ENCODE measurements around the gene PLEKHA3. TPM values are rescaled to one million over a fixed set of nuclear protein-coding genes. Genes with fewer than 3 reads are reported as not detected.

The PLEKHA3 gene
- total and polyA plus RNA-seq, 9 of the 15 experiments (the other 6 are each of a cell fraction or from before 2014, with no cell fraction given): 2.3 to 23.4 (median 10.5) TPM

DNA sequence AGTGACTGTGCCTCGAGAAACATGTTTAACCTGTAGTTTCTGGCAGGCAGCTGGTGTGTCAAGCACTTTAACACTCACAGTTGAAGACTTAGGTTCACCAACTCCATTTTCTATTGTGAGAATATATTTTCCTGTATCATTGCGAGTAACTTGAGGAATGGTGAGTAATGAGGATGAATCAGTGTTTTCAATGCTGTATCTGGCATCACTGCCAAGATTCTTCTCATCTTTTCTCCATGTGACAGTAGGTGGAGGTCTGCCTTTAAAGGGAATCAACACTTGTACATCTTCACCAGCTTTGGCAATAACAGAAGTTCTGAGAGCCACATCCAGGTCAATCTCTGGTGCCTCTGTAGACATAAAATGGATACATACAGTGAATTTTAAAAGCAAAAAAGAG, 72.8 kb downstream of the PLEKHA3 start:
- H2AFZ ChIP-seq (ENCODE audit: low read depth, low read length): no peak overlapping the region
- BruUV-seq (replicated peaks): no TSS peak
- ATAC-seq (no peak), FAIRE-seq (no peak), DNase-seq (ENCODE audit: extremely low read depth in 1 of 4, low spot score in 3 of 4) (no peak)
- H3K9me3 ChIP-seq (replicated peaks; ENCODE audit: control insufficient read depth, insufficient read depth, low read depth, low read length): no peaks in the 10 kb centered on the region
- ChIA-PET CTCF (ENCODE audit: low intra/inter-chr PET ratio) (no interaction called here), POLR2A (no interaction called here)
- intact Hi-C loops (cut with micrococcal nuclease): no loop called here
- no peaks in the 10 kb centered on the region for H3K9me1 ChIP-seq (ENCODE audit: control insufficient read depth, insufficient read depth, low read length)
- peaks cover 14% of the 10 kb centered on the region; the same call in 2 of the 3 replicates for H3K36me3 ChIP-seq (ENCODE audit: control insufficient read depth, insufficient read depth, low read length)
- in situ Hi-C loops (cut with MboI): no loop called here
- 66% methylated on average over 2 of the region's 2 CpGs for WGBS (ENCODE audit: insufficient coverage, low coverage, missing lambda C conversion rate)
- no peak overlapping the region for H3K4me3 ChIP-seq
- H4K20me1 ChIP-seq (replicated peaks; ENCODE audit: control insufficient read depth, insufficient read depth, low read length): no peaks in the 10 kb centered on the region
- H3K4me2 ChIP-seq (ENCODE audit: insufficient read depth, low read length): no peak overlapping the region
- H3K9ac ChIP-seq (ENCODE audit: insufficient read depth in 1 of 2, low read depth in 2 of 2, low read length in 2 of 2): no peak overlapping the region
- TF ChIP-seq PHF8 (IDR thresholded peaks at IDR 0.05; ENCODE audit: borderline replicate concordance, low read length) (no peak), ZNF316 (IDR thresholded peaks at IDR 0.05) (no peak), MEIS2 (IDR thresholded peaks at IDR 0.05; ENCODE audit: partially characterized antibody) (no peak), FIP1L1 (IDR thresholded peaks at IDR 0.05; ENCODE audit: low read depth, low read length, poor library complexity, severe bottlenecking) (no peak), EZH2 (IDR thresholded peaks at IDR 0.05; ENCODE audit: borderline replicate concordance, low read depth, low read length) (no peak), ZNF644 (tag; IDR thresholded peaks at IDR 0.05; ENCODE audit: low read depth) (no peak)
- TF ChIP-seq, protein P1, sequence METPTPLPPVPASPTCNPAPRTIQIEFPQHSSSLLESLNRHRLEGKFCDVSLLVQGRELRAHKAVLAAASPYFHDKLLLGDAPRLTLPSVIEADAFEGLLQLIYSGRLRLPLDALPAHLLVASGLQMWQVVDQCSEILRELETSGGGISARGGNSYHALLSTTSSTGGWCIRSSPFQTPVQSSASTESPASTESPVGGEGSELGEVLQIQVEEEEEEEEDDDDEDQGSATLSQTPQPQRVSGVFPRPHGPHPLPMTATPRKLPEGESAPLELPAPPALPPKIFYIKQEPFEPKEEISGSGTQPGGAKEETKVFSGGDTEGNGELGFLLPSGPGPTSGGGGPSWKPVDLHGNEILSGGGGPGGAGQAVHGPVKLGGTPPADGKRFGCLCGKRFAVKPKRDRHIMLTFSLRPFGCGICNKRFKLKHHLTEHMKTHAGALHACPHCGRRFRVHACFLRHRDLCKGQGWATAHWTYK (CRISPR knock-in tag; IDR thresholded peaks at IDR 0.05): no peak
- TF ChIP-seq, protein P2, sequence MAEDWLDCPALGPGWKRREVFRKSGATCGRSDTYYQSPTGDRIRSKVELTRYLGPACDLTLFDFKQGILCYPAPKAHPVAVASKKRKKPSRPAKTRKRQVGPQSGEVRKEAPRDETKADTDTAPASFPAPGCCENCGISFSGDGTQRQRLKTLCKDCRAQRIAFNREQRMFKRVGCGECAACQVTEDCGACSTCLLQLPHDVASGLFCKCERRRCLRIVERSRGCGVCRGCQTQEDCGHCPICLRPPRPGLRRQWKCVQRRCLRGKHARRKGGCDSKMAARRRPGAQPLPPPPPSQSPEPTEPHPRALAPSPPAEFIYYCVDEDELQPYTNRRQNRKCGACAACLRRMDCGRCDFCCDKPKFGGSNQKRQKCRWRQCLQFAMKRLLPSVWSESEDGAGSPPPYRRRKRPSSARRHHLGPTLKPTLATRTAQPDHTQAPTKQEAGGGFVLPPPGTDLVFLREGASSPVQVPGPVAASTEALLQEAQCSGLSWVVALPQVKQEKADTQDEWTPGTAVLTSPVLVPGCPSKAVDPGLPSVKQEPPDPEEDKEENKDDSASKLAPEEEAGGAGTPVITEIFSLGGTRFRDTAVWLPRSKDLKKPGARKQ (CRISPR knock-in tag; IDR thresholded peaks at IDR 0.05): no peak
- H3K79me2 ChIP-seq (ENCODE audit: control insufficient read depth, insufficient read depth, low read length): no peaks in the 10 kb centered on the region
- H3K4me1 ChIP-seq (replicated peaks in 1 of 2; ENCODE audit: control insufficient read depth in 2 of 2, insufficient read depth in 2 of 2, low read length in 2 of 2): no peaks in the 10 kb centered on the region
- no peaks in the 10 kb centered on the region for H3K27me3 ChIP-seq (ENCODE audit: control insufficient read depth in 2 of 2, insufficient read depth in 2 of 2, low read length in 2 of 2)
- H3K27ac ChIP-seq (ENCODE audit: extremely low read depth, low read depth, low read length): no peak overlapping the region

Other genes with a start within 250 kb of the PLEKHA3 start
- gene PRKRA, start 29.3 kb upstream of the PLEKHA3 start, total RNA-seq (2014; rRNA removed): 78.1 and 103 TPM in 2 replicates
- 57.2 and 63.0 TPM in 2 replicates for gene PRKRA, start 29.3 kb upstream of the PLEKHA3 start, total RNA-seq (2014; rRNA removed; fragmentation: Illumina TruSeq; extraction: Trizol)
- 54.8 and 62.9 TPM in 2 replicates for gene PRKRA, start 29.3 kb upstream of the PLEKHA3 start, total RNA-seq (2015; rRNA removed; fragmentation: Illumina TruSeq; extraction: Trizol)
- gene PRKRA, start 29.3 kb upstream of the PLEKHA3 start, total RNA-seq (2021): 50.4 and 53.9 TPM in 2 replicates
- 63.9 and 70.6 TPM in 2 replicates for gene PRKRA, start 29.3 kb upstream of the PLEKHA3 start, polyA plus RNA-seq (2011; rRNA removed)
- 43.0 and 52.3 TPM in 2 replicates for gene PRKRA, start 29.3 kb upstream of the PLEKHA3 start, polyA plus RNA-seq (2014; fragmentation: Illumina TruSeq; extraction: Trizol)
- gene PRKRA, start 29.3 kb upstream of the PLEKHA3 start, polyA plus RNA-seq (2014; fragmentation: Nextera tagmentation; extraction: Ambion mirVana): 10 to 100 TPM; 14.1 to 20.4 TPM
- 46.0 and 46.1 TPM in 2 replicates for gene PRKRA, start 29.3 kb upstream of the PLEKHA3 start, polyA plus RNA-seq (2014; rRNA removed)
- gene PJVK, start 29.1 kb upstream of the PLEKHA3 start, total RNA-seq (2014; rRNA removed): 0.41 and 0.95 TPM in 2 replicates
- 0.41 and 0.73 TPM in 2 replicates for gene PJVK, start 29.1 kb upstream of the PLEKHA3 start, total RNA-seq (2014; rRNA removed; fragmentation: Illumina TruSeq; extraction: Trizol)
- 0.45 and 0.58 TPM in 2 replicates for gene PJVK, start 29.1 kb upstream of the PLEKHA3 start, total RNA-seq (2015; rRNA removed; fragmentation: Illumina TruSeq; extraction: Trizol)
- gene PJVK, start 29.1 kb upstream of the PLEKHA3 start, total RNA-seq (2021): 0.78 and 0.87 TPM in 2 replicates
- 1.5 and 2.6 TPM in 2 replicates for gene PJVK, start 29.1 kb upstream of the PLEKHA3 start, polyA plus RNA-seq (2011; rRNA removed)
- gene PJVK, start 29.1 kb upstream of the PLEKHA3 start, polyA plus RNA-seq (2014; fragmentation: Illumina TruSeq; extraction: Trizol): 0.43 and 0.71 TPM in 2 replicates
- under 1 TPM; 0.11 to 0.24 TPM for gene PJVK, start 29.1 kb upstream of the PLEKHA3 start, polyA plus RNA-seq (2014; fragmentation: Nextera tagmentation; extraction: Ambion mirVana)
- gene PJVK, start 29.1 kb upstream of the PLEKHA3 start, polyA plus RNA-seq (2014; rRNA removed): 1.2 and 2.1 TPM in 2 replicates
- 9.5 and 15.9 TPM in 2 replicates for gene FKBP7, start 1.9 kb upstream of the PLEKHA3 start, total RNA-seq (2014; rRNA removed)
- gene FKBP7, start 1.9 kb upstream of the PLEKHA3 start, total RNA-seq (2014; rRNA removed; fragmentation: Illumina TruSeq; extraction: Trizol): 12.6 and 13.5 TPM in 2 replicates
- 12.0 and 14.7 TPM in 2 replicates for gene FKBP7, start 1.9 kb upstream of the PLEKHA3 start, total RNA-seq (2015; rRNA removed; fragmentation: Illumina TruSeq; extraction: Trizol)
- gene FKBP7, start 1.9 kb upstream of the PLEKHA3 start, total RNA-seq (2021): 6.1 and 7.0 TPM in 2 replicates
- gene FKBP7, start 1.9 kb upstream of the PLEKHA3 start, polyA plus RNA-seq (2011; rRNA removed): 16.8 and 19.2 TPM in 2 replicates
- 17.4 and 19.9 TPM in 2 replicates for gene FKBP7, start 1.9 kb upstream of the PLEKHA3 start, polyA plus RNA-seq (2014; fragmentation: Illumina TruSeq; extraction: Trizol)
- gene FKBP7, start 1.9 kb upstream of the PLEKHA3 start, polyA plus RNA-seq (2014; fragmentation: Nextera tagmentation; extraction: Ambion mirVana): 10 to 100 TPM; 19.3 to 23.2 TPM
- 19.0 and 22.7 TPM in 2 replicates for gene FKBP7, start 1.9 kb upstream of the PLEKHA3 start, polyA plus RNA-seq (2014; rRNA removed)